VCaP (cell line): ENCODE results near the gene ZNF180.
"Not testable (repeated sequence)": the region's sequence is repeated elsewhere in the genome, so short reads cannot be mapped to it uniquely, and the experiment has no call there.

Experiments
- H3K27ac ChIP-seq: fragments of 450-650 bp; 2 replicates; pipeline ENCODE4 v1.5.1; 2017
- TF ChIP-seq, protein P1 (sequence below): fragments of 450-650 bp; conservative IDR thresholded peaks from 2 replicates; pipeline ENCODE4 v1.5.1; 2017; ENCODE audit warnings: mild to moderate bottlenecking, moderate library complexity

The ZNF180 gene

DNA sequence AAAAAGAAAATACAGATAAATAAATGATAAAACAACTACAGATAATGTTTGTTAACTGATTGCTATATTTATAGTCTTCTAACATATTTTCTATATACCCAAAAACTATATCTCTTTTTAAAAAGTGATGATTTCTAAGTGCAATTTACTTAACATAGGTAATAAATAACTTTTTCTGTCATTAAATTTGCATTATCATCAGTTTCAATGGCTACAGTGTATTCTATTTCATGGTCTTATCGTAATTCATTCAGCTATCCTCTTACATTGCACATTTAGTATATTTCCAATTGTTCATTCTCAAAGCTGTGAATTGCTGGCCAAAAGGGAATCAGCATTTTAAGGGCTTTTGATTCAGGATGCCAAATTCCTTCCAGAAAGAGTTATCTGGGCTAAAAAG, 3.6 kb downstream of the ZNF180 start:
- TF ChIP-seq, protein P1, sequence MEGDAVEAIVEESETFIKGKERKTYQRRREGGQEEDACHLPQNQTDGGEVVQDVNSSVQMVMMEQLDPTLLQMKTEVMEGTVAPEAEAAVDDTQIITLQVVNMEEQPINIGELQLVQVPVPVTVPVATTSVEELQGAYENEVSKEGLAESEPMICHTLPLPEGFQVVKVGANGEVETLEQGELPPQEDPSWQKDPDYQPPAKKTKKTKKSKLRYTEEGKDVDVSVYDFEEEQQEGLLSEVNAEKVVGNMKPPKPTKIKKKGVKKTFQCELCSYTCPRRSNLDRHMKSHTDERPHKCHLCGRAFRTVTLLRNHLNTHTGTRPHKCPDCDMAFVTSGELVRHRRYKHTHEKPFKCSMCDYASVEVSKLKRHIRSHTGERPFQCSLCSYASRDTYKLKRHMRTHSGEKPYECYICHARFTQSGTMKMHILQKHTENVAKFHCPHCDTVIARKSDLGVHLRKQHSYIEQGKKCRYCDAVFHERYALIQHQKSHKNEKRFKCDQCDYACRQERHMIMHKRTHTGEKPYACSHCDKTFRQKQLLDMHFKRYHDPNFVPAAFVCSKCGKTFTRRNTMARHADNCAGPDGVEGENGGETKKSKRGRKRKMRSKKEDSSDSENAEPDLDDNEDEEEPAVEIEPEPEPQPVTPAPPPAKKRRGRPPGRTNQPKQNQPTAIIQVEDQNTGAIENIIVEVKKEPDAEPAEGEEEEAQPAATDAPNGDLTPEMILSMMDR: no peak
- H3K27ac ChIP-seq: no peak overlapping the region

DNA sequence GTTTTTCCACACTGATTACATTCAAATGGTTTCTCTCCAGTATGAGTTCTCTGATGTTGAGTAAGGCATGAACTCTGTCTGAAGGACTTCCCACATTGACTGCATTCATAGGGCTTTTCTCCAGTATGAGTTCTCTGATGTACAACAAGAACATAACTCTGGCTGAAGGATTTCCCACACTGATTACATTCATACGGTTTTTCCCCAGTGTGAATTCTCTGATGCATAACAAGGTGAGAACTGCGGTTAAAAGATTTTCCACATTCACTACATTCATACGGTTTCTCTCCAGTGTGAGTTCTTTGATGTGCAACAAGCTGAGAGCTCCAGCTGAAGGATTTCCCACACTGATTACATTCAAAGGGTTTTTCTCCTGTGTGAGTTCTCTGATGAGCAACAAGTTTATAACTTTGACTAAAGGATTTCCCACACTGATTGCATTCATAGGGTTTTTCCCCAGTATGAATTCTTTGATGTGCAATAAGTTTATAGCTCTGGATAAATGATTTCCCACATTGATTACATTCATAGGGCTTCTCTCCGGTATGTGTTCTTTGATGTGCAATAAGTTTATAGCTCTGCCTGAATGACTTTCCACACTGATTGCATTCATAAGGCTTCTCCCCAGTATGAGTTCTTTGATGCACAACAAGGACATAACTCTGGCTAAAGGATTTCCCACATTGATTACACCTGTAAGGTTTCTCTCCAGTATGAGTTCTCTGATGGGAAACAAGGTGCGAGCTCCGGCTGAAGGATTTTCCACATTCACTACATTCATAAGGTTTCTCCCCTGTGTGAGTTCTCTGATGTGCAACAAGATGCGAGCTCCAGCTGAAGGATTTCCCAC, 23.5 kb downstream of the ZNF180 start:
- H3K27ac ChIP-seq: no peak overlapping the region
- TF ChIP-seq, protein P1: no peak

DNA sequence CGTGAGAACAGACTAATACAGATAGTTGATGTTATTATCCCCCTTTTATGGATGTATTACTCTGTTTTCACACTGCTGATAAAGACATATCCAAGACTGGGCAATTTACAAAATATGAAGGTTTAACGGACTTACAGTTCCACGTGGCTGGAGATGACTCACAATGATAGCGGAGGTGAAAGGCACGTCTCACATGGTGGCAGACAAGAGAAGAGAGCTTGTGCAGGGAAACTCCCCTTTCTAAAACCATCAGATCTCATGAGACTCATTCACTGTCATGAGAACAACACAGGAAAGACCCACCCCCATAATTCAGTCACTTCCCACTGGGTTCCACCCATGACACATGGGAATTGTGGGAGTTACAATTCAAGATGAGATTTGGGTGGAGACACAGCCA, 31.6 kb downstream of the ZNF180 start:
- H3K27ac ChIP-seq: not testable (repeated sequence)

GRCh38 chr19:44462600-44463286, 37.6 kb downstream of the ZNF180 start:
- not testable (repeated sequence) for H3K27ac ChIP-seq

- not testable (repeated sequence) for H3K27ac ChIP-seq
Measured at GRCh38 chr19:44456016-44456415, 44.3 kb downstream of the ZNF180 start.

DNA sequence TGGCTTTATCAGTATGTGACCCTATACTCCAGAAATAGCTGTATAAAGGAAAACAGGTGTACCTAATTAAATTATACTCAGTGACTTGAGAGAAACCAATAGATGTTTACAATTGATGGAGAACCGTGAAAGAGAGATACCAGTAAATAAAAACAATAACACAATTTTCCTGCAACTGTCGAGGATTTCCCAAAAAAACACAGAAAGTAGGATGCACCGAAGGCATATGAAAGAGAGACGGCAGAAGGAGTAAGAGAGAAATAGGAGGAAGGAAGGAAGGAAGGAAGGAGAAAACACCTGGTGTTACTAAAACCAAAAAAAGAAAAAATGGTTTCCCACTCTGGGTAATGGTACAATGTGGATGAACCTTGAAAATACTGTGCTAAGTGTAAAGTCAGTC, 45.2 kb downstream of the ZNF180 start:
- TF ChIP-seq, protein P1: no peak
- H3K27ac ChIP-seq: no peak overlapping the region

GRCh38 chr19:44452367-44452766, 48.0 kb downstream of the ZNF180 start:
- TF ChIP-seq, protein P1: no peak
- no peak overlapping the region for H3K27ac ChIP-seq

DNA sequence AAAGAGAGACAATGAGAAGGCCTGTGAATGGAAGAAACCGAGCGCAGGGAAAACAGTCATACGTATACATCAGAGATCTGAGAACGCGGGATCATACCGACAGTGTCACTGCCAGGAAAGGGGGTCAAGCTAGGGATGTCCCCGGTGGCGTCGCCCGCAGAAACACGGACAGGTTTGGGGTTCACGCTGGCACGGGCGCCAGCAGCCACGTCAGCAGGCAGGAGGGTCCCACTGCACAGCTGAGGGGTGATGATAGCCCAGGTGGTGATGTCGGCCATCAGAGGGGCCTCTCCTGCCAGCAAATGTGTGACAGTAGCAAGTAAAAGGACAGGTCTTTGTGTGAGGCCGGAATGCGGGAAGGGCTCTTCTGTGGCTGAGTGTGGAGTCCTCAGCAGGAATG, 48.6 kb downstream of the ZNF180 start:
- H3K27ac ChIP-seq: no peak overlapping the region
- TF ChIP-seq, protein P1: no peak

GRCh38 chr19:44447916-44448674, 52.2 kb downstream of the ZNF180 start, which contains the start of gene ZNF229:
Gene ZNF229 (minus strand): TSS chr19:44448472. CDS start chr19:44442847, 5,625 bp downstream.
- peak within 1 kb of the TSS; percentile 72 for H3K27ac ChIP-seq
- TF ChIP-seq, protein P1: no peak
